Measurements from ENCODE around the gene CSMD2. TPM values are rescaled to one million over a fixed set of nuclear protein-coding genes. Genes with fewer than 3 reads are reported as not detected.

Gene CSMD2
- total and polyA plus RNA-seq, 2 donors from 2014 or later = 0.47 TPM; not detected in 1

DNA sequence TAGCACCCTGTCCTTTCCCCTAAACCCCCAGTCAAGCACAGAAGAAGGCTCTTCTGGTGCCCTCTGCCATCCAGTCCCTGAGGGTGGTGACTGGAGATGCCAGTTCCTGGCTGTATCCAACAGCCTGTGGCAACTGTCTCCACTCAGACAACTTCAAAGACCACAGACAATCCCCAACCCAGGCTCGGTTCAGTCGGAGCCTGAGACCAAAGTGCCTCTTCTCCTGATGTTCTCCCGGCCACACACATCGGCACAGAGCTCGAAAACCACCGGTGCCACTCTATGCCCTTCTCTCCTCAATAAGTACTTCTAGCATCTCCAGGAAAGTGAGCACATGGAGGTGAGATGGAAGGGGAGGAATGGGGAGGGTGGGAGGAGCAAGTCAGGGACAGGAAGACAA, 340.7 kb downstream of the CSMD2 start:
- Histone ChIP-seq H3K36me3 (ENCODE audit: control insufficient read depth in 2 of 3, insufficient read depth in 3 of 3, low read length in 3 of 3) (no peaks in the 10 kb centered on the region), H3K9ac (ENCODE audit: low read length in 3 of 3) (no peak overlapping the region), H3K4me1 (ENCODE audit: control insufficient read depth in 2 of 3, insufficient read depth in 2 of 3, low read depth in 1 of 3, low read length in 3 of 3) (no peaks in the 10 kb centered on the region), H3K9me3 (ENCODE audit: control insufficient read depth in 2 of 3, insufficient read depth in 1 of 3, low read length in 3 of 3) (no peaks in the 10 kb centered on the region), H3K4me3 (ENCODE audit: low read length in 3 of 3) (no peak overlapping the region), H3K27me3 (ENCODE audit: control insufficient read depth, insufficient read depth, low read length) (no peaks in the 10 kb centered on the region), H3K27ac (ENCODE audit: low read depth in 2 of 2, low read length in 2 of 2) (no peak overlapping the region)
- intact Hi-C loops (cut with DNase I) = no loop called here
- FAIRE-seq = no peak
- TF ChIP-seq CTCF (IDR thresholded peaks at IDR 0.05; ENCODE audit: borderline replicate concordance, extremely low read depth, insufficient read depth) = no peak
- no peak for DNase-seq

- no peak for TF ChIP-seq CTCF (IDR thresholded peaks at IDR 0.05; ENCODE audit: borderline replicate concordance, extremely low read depth, insufficient read depth)
- Histone ChIP-seq H3K4me1 (ENCODE audit: control insufficient read depth in 2 of 3, insufficient read depth in 2 of 3, low read depth in 1 of 3, low read length in 3 of 3) (no peaks in the 10 kb centered on the region), H3K36me3 (ENCODE audit: control insufficient read depth in 2 of 3, insufficient read depth in 3 of 3, low read length in 3 of 3) (no peaks in the 10 kb centered on the region), H3K9me3 (ENCODE audit: control insufficient read depth in 2 of 3, insufficient read depth in 1 of 3, low read length in 3 of 3) (no peaks in the 10 kb centered on the region), H3K9ac (ENCODE audit: low read length in 3 of 3) (no peak overlapping the region), H3K27me3 (ENCODE audit: control insufficient read depth, insufficient read depth, low read length) (no peaks in the 10 kb centered on the region), H3K27ac (ENCODE audit: low read depth in 2 of 2, low read length in 2 of 2) (no peak overlapping the region), H3K4me3 (ENCODE audit: low read length in 3 of 3) (no peak overlapping the region)
- intact Hi-C loops (cut with DNase I) = no loop called here
- DNase-seq (no peak), FAIRE-seq (no peak)
These were observed 341.2 kb downstream of the CSMD2 start for GRCh38 chr1:33823830-33824229.

DNA sequence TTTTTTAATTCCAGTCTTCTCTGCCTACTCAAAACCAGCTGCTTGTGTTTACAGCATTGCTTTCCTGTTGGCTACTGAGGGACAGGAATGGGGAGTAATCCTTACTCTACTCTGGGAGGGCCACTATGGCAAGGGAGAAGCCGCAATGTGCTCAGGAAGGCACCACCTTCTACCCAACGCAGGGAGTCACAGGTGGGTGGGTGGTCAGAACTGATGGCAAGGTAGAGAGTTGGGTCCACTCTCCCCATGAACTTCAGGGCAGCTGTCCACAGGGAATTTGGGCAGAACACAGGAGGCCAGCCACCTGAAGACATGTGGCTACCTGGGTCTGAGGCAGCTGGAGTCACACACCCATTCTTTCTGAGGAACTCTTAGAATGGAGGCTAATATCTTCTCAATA, 341.6 kb downstream of the CSMD2 start:
- Histone ChIP-seq H3K27ac (ENCODE audit: low read depth in 2 of 2, low read length in 2 of 2) (no peak overlapping the region), H3K4me3 (ENCODE audit: low read length in 3 of 3) (no peak overlapping the region), H3K9me3 (ENCODE audit: control insufficient read depth in 2 of 3, insufficient read depth in 1 of 3, low read length in 3 of 3) (no peaks in the 10 kb centered on the region), H3K4me1 (ENCODE audit: control insufficient read depth in 2 of 3, insufficient read depth in 2 of 3, low read depth in 1 of 3, low read length in 3 of 3) (no peaks in the 10 kb centered on the region), H3K36me3 (ENCODE audit: control insufficient read depth in 2 of 3, insufficient read depth in 3 of 3, low read length in 3 of 3) (no peaks in the 10 kb centered on the region), H3K27me3 (ENCODE audit: control insufficient read depth, insufficient read depth, low read length) (no peaks in the 10 kb centered on the region), H3K9ac (ENCODE audit: low read length in 3 of 3) (no peak overlapping the region)
- TF ChIP-seq CTCF (IDR thresholded peaks at IDR 0.05; ENCODE audit: borderline replicate concordance, extremely low read depth, insufficient read depth) = no peak
- FAIRE-seq (no peak), DNase-seq (no peak)
- intact Hi-C loops (cut with DNase I) = no loop called here

- H3K36me3 ChIP-seq (ENCODE audit: control insufficient read depth in 2 of 3, insufficient read depth in 3 of 3, low read length in 3 of 3) = no peaks in the 10 kb centered on the region
- FAIRE-seq (no peak), DNase-seq (no peak)
- H3K4me1 ChIP-seq (ENCODE audit: control insufficient read depth in 2 of 3, insufficient read depth in 2 of 3, low read depth in 1 of 3, low read length in 3 of 3) = no peaks in the 10 kb centered on the region
- H3K4me3 ChIP-seq (ENCODE audit: low read length in 3 of 3) = no peak overlapping the region
- no peak for TF ChIP-seq CTCF (IDR thresholded peaks at IDR 0.05; ENCODE audit: borderline replicate concordance, extremely low read depth, insufficient read depth)
- intact Hi-C loops (cut with DNase I) = no loop called here
- no peak overlapping the region for H3K9ac ChIP-seq (ENCODE audit: low read length in 3 of 3)
- no peaks in the 10 kb centered on the region for H3K9me3 ChIP-seq (ENCODE audit: control insufficient read depth in 2 of 3, insufficient read depth in 1 of 3, low read length in 3 of 3)
- H3K27me3 ChIP-seq (ENCODE audit: control insufficient read depth, insufficient read depth, low read length) = no peaks in the 10 kb centered on the region
- no peak overlapping the region for H3K27ac ChIP-seq (ENCODE audit: low read depth in 2 of 2, low read length in 2 of 2)
These were observed 342.6 kb downstream of the CSMD2 start for GRCh38 chr1:33822396-33822795.

All from kidney (tissue), 14 donors.